SKM-1 (cell line): ENCODE measurements around the gene GTSE1.

Source experiments
- DNase-seq: peaks from one replicate; lab custom pipeline; 2025; ENCODE audit not compliant: unreplicated experiment; lab: John Stamatoyannopoulos, UW

Gene GTSE1

GRCh38 chr22:46323162-46323561 lies 26.5 kb downstream of the GTSE1 start:
- DNase-seq: no peak

GRCh38 chr22:46326066-46326680 lies 29.5 kb downstream of the GTSE1 start:
- DNase-seq: no peak

- DNase-seq: no peak
These were observed 31.2 kb downstream of the GTSE1 start for GRCh38 chr22:46327691-46328465.

- no peak for DNase-seq
These were observed 32.1 kb downstream of the GTSE1 start for GRCh38 chr22:46328797-46329196.

GRCh38 chr22:46329616-46330015 lies 32.9 kb downstream of the GTSE1 start:
- no peak for DNase-seq

- no peak for DNase-seq
These were observed 33.8 kb downstream of the GTSE1 start for GRCh38 chr22:46330426-46330825.

GRCh38 chr22:46331496-46331895 lies 34.8 kb downstream of the GTSE1 start:
- DNase-seq: no peak

- peak; percentile 81 for DNase-seq
These were observed 38.8 kb downstream of the GTSE1 start, which contains the start of gene TRMU for GRCh38 chr22:46335201-46336118. Gene TRMU, plus strand, starts transcription at chr22:46335714. Its CDS starts 51 bp downstream, at chr22:46335765.

GRCh38 chr22:46336119-46337078 lies 39.7 kb downstream of the GTSE1 start:
- DNase-seq: no peak

GRCh38 chr22:46337870-46338269 lies 41.2 kb downstream of the GTSE1 start:
- no peak for DNase-seq

- DNase-seq: no peak
These were observed 42.0 kb downstream of the GTSE1 start for GRCh38 chr22:46338636-46339035.

GRCh38 chr22:46339956-46340355 lies 43.3 kb downstream of the GTSE1 start:
- DNase-seq: no peak

GRCh38 chr22:46340676-46341075 lies 44.0 kb downstream of the GTSE1 start:
- no peak for DNase-seq

GRCh38 chr22:46346680-46347405 lies 50.2 kb downstream of the GTSE1 start:
- no peak for DNase-seq

- DNase-seq: no peak
These were observed 51.0 kb downstream of the GTSE1 start for GRCh38 chr22:46347646-46348045.

- no peak for DNase-seq
These were observed 51.5 kb downstream of the GTSE1 start for GRCh38 chr22:46348099-46348695.

- no peak for DNase-seq
These were observed 52.6 kb downstream of the GTSE1 start for GRCh38 chr22:46349238-46349637.

- no peak for DNase-seq
These were observed 53.0 kb downstream of the GTSE1 start for GRCh38 chr22:46349681-46350080.

GRCh38 chr22:46350121-46350520 lies 53.5 kb downstream of the GTSE1 start:
- no peak for DNase-seq
